Ovary (tissue), 9 donors: Measurements from ENCODE around the gene SIDT1. TPM values are rescaled to one million over a fixed set of nuclear protein-coding genes. Genes with fewer than 3 reads are reported as not detected.

Experiments used
- DNase-seq, 5 donors: peaks; one replicate each; pipeline ENCODE4 v3.0.0-alpha.2; 2019 to 2020
- H3K27ac ChIP-seq, 2 donors: fragments of 200-600 bp; one replicate each; pipeline versions ENCODE4 v1.5.1 to v1.8.0; 2019 to 2022
- H3K27me3 ChIP-seq: fragments of 200-600 bp; one replicate; pipeline ENCODE4 v1.8.0; 2022
- H3K36me3 ChIP-seq: fragments of 200-600 bp; sonication (generic); one replicate; pipeline ENCODE4 v1.5.1; 2019
- H3K4me1 ChIP-seq: one replicate; pipeline ENCODE4 v1.8.1; 2013; ENCODE audit warnings: mild to moderate bottlenecking, moderate library complexity; ENCODE audit not compliant: insufficient read depth
- H3K4me3 ChIP-seq: fragments of 200-600 bp; sonication (generic); one replicate; pipeline ENCODE4 v1.5.1; 2017
- H3K9me3 ChIP-seq, 2 donors: fragments of 200-600 bp in 1 of 2; sonication (generic) in 1 of 2; one replicate each; pipeline versions ENCODE4 v1.5.1 to v1.8.1; 2013 to 2019; ENCODE audit warnings: mild to moderate bottlenecking in 1 of 2, moderate library complexity in 1 of 2
- EP300 ChIP-seq: sonication (generic); formaldehyde crosslinking; IDR thresholded peaks from one replicate; pipeline ENCODE4 v1.6.1; 2017; ENCODE audit warnings: antibody characterized with exemption
- POLR2A ChIP-seq: fragments of 450-650 bp; IDR thresholded peaks from one replicate; pipeline ENCODE4 v1.6.1; 2017; ENCODE audit warnings: antibody characterized with exemption, mild to moderate bottlenecking, moderate library complexity
- WGBS, 3 donors: extraction: QIAGEN DNeasy Blood & Tissue Kit in 1 of 3; methylation state at CpG; one replicate each; pipeline versions ENCODE4 v1.1.5 to v1.1.7; 2013 to 2017; 5-methylcytosine and 5-hydroxymethylcytosine counted together
- intact Hi-C, 4 donors: fragments of 100-400 bp; cut with DNase I; formaldehyde crosslinking; loops; one replicate each; pipeline versions ENCODE4 v1.11.0 to v1.15.1; 2022 to 2023
- polyA plus RNA-seq, 2 donors: library from polyadenylated mRNA; stranded (reverse); fragments of 200-250 nt in 1 of 2; fragments of 350-450 nt in 1 of 2; fragmentation: Illumina TruSeq in 1 of 2; extraction: RNeasy Lipid Tissue Mini Kit (QIAGEN cat#74804) in 1 of 2; gene quantifications; one replicate each; pipeline ENCODE4 v1.2.3, GENCODE V29; 2013 to 2014
- total RNA-seq, 7 donors: library from RNA; depleted of rRNA in 2 of 7; stranded (reverse); fragments of >200 nt in 2 of 7; fragmentation: NEBNext Ultra II Directional in 3 of 7; extraction: Animal tissue kit (Norgen Biotek cat#: 25700) in 3 of 7; gene quantifications; one replicate each; pipeline versions ENCODE4 v1.1.0 to v1.2.4, GENCODE V29; 2016 to 2023
- TF ChIP-seq, protein P1 (sequence below), 3 donors: fragments of 450-650 bp in 2 of 3; fragments of 200-600 bp in 1 of 3; IDR thresholded peaks; one replicate each; pipeline versions ENCODE4 v1.5.1 to v1.8.0; 2016 to 2022; ENCODE audit warnings: antibody characterized with exemption in 3 of 3, mild to moderate bottlenecking in 1 of 3
- donor health status: DM: no; HTN: no; CAD: no; lungs with moderate emphysema.
- donor health status: DM: no; HTN: no; CAD: no.
- donor health status: Bipolar disorder and iron deficiency.
- donor health status: DM: yes; HTN: yes; CAD: no.
- donor health status: DM: no; HTN: no; CAD: no.
- donor health status: DM: yes; HTN: yes; CAD: no.

Gene SIDT1
- total and polyA plus RNA-seq, 9 donors: 0.34 to 12.3 (median 1.1) TPM

DNA sequence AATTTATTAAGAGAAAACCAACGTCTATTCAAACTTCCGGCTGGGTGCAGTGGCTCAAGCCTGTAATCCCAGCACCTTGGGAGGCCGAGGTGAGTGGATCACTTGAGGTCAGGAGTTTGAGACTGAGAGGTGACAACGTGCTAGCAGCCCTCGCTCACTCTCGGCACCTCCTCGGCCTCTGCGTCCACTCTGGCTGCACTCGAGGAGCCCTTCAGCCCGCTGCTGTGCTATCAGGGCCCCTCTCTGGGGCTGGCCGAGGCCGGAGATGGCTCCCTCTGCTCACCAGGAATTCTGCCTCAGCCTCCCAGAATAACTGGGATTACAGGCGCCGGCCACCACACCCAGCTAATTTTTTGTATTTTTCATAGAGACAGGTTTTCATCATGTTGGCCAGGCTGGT, 105.4 kb downstream of the SIDT1 start:
- Histone ChIP-seq H3K4me1 (no peaks in the 10 kb centered on the region), H3K27ac (no peak overlapping the region), H3K9me3 (no peaks in the 10 kb centered on the region), H3K4me3 (no peak overlapping the region), H3K36me3 (no peaks in the 10 kb centered on the region), H3K27me3 (no peaks in the 10 kb centered on the region)
- intact Hi-C loops: no loop called here
- no peak for DNase-seq
- TF ChIP-seq, protein P1, sequence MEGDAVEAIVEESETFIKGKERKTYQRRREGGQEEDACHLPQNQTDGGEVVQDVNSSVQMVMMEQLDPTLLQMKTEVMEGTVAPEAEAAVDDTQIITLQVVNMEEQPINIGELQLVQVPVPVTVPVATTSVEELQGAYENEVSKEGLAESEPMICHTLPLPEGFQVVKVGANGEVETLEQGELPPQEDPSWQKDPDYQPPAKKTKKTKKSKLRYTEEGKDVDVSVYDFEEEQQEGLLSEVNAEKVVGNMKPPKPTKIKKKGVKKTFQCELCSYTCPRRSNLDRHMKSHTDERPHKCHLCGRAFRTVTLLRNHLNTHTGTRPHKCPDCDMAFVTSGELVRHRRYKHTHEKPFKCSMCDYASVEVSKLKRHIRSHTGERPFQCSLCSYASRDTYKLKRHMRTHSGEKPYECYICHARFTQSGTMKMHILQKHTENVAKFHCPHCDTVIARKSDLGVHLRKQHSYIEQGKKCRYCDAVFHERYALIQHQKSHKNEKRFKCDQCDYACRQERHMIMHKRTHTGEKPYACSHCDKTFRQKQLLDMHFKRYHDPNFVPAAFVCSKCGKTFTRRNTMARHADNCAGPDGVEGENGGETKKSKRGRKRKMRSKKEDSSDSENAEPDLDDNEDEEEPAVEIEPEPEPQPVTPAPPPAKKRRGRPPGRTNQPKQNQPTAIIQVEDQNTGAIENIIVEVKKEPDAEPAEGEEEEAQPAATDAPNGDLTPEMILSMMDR (IDR thresholded peaks at IDR 0.05): no peak
- TF ChIP-seq POLR2A: no peak
- no peak for TF ChIP-seq EP300
- WGBS, 3 donors: 90 to 95% (median 90%) methylated on average over 14 of the region's 14 CpGs

- Histone ChIP-seq H3K4me3 (no peak overlapping the region), H3K4me1 (no peaks in the 10 kb centered on the region), H3K27me3 (no peaks in the 10 kb centered on the region), H3K36me3 (no peaks in the 10 kb centered on the region), H3K27ac (no peak overlapping the region), H3K9me3 (no peaks in the 10 kb centered on the region)
- intact Hi-C loops: no loop called here
- DNase-seq: no peak
- 96 to 100% (median 96%) methylated on average over 3 of the region's 3 CpGs for WGBS, 3 donors
- TF ChIP-seq EP300 (no peak), POLR2A (no peak)
- TF ChIP-seq, protein P1 (IDR thresholded peaks at IDR 0.05): no peak
Measured at GRCh38 chr3:113638910-113639309, 106.6 kb downstream of the SIDT1 start.

DNA sequence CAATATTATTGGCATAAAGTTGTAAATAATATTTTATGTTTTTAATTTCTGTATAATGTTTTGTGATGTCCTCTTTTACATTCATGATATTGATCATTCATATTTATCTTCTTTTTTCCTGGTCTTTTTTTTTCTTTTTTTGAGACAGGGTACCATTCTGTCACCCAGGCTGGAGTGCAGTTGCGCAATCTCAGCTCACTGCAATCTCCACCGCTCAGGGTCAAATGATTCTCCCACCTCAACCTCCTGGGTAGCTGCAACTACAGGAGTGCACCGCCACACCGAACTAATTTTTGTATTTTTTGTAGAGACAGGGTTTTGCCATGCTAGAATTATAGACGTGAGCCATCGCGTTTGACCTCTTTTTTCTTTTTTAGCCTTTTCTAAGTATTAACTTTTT, 111.2 kb downstream of the SIDT1 start:
- intact Hi-C loops: no loop called here
- 95 to 97% (median 96%) methylated on average over 7 of the region's 7 CpGs for WGBS, 3 donors
- H3K27ac ChIP-seq: no peak overlapping the region

GRCh38 chr3:113648524-113648923, 116.2 kb downstream of the SIDT1 start:
- intact Hi-C loops: no loop called here

More for the DNA sequence above, 111.2 kb downstream of the SIDT1 start:
- Histone ChIP-seq H3K9me3 (no peaks in the 10 kb centered on the region), H3K36me3 (no peaks in the 10 kb centered on the region), H3K4me3 (no peak overlapping the region), H3K4me1 (no peaks in the 10 kb centered on the region), H3K27me3 (no peaks in the 10 kb centered on the region)
- DNase-seq: no peak
- TF ChIP-seq, protein P1 (IDR thresholded peaks at IDR 0.05): no peak
- TF ChIP-seq EP300 (no peak), POLR2A (no peak)

More at GRCh38 chr3:113648524-113648923, 116.2 kb downstream of the SIDT1 start:
- Histone ChIP-seq H3K4me3 (no peak overlapping the region), H3K27ac (no peak overlapping the region), H3K4me1 (no peaks in the 10 kb centered on the region), H3K36me3 (no peaks in the 10 kb centered on the region), H3K9me3 (no peaks in the 10 kb centered on the region), H3K27me3 (no peaks in the 10 kb centered on the region)
- DNase-seq: no peak
- no peak for TF ChIP-seq POLR2A
- TF ChIP-seq, protein P1 (IDR thresholded peaks at IDR 0.05): no peak
- no peak for TF ChIP-seq EP300
